RWPE1 (cell line): ENCODE measurements around the gene RXRA.

Source experiments
- CTCF ChIA-PET: fragments of 350-600 bp; sonication (Branson Sonifier 250); formaldehyde crosslinking; extraction: SDS; loops from one replicate; lab custom pipeline; 2021; lab: Yijun Ruan, JAX
- POLR2A ChIA-PET: fragments of 400-600 bp; formaldehyde crosslinking; extraction: SDS; loops from one replicate; lab custom pipeline; 2020; ENCODE audit warnings: antibody characterized with exemption; ENCODE audit not compliant: low non-redundant PET; lab: Yijun Ruan, JAX
- DNase-seq: peaks from one replicate; pipeline ENCODE4 v3.0.0; 2012; ENCODE audit warnings: low spot score
- H3K27ac ChIP-seq: fragments of 450-650 bp; 2 replicates; pipeline ENCODE4 v1.5.1; 2017
- TF ChIP-seq, protein P1 (sequence below): fragments of 450-650 bp; conservative IDR thresholded peaks from 2 replicates; pipeline ENCODE4 v1.5.1; 2017; ENCODE audit warnings: low read depth, mild to moderate bottlenecking

Gene RXRA

DNA sequence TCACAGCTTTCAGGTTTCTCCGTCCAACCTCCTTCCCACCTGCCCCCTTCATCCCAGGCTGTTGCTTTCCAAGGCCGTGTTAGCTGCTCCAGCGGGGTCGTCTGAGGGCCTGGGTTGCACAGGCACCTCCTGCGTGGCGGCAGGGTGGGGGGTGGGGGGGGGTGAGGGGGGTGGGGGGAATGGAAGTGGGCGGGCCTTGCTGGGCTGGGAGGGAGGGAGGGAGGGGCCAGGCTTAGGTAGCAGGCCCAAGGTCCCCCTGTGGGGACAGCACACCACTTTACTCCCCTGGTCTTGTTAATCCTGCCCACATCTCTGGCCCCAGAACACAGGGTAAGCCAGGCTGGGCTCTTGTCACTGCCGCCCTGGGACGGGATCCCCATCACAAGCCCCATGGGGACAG, 99.1 kb downstream of the RXRA start:
- peak overlapping the region; percentile 97 for H3K27ac ChIP-seq
- TF ChIP-seq, protein P1, sequence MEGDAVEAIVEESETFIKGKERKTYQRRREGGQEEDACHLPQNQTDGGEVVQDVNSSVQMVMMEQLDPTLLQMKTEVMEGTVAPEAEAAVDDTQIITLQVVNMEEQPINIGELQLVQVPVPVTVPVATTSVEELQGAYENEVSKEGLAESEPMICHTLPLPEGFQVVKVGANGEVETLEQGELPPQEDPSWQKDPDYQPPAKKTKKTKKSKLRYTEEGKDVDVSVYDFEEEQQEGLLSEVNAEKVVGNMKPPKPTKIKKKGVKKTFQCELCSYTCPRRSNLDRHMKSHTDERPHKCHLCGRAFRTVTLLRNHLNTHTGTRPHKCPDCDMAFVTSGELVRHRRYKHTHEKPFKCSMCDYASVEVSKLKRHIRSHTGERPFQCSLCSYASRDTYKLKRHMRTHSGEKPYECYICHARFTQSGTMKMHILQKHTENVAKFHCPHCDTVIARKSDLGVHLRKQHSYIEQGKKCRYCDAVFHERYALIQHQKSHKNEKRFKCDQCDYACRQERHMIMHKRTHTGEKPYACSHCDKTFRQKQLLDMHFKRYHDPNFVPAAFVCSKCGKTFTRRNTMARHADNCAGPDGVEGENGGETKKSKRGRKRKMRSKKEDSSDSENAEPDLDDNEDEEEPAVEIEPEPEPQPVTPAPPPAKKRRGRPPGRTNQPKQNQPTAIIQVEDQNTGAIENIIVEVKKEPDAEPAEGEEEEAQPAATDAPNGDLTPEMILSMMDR, result no peak
- POLR2A ChIA-PET, result no interaction called here
- no peak for DNase-seq
- CTCF ChIA-PET, result interaction anchor here (1.1 kb wide), 1 partner anchor 26 kb away, joined by 3 read pairs; no protein-coding TSS in a partner anchor

DNA sequence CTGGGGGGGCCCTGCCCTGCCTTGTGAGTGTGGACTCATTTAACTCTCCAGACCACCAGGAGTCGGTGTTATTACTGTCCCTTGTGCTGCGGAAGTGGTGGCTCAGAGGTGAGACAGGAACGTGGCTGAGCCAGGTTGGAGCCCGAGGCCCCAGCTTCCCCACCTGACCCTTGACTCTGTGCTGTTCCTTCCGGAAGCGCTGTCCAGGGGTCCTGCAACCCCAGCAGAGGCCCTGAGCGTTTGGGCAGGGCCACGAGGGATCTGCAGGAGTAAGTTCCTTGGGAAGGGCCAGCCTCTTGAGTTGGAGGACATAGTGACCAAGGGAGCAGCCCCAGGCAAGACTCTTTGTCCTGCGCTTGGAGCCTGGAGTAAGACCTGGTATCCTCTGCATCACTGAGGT, 99.6 kb downstream of the RXRA start:
- ChIA-PET POLR2A (no interaction called here), CTCF (interaction anchor here (1.1 kb wide), 1 partner anchor 27 kb away, joined by 3 read pairs; no protein-coding TSS in a partner anchor)
- H3K27ac ChIP-seq, result peak overlapping the region; percentile 97
- DNase-seq, result no peak
- TF ChIP-seq, protein P1, result no peak

DNA sequence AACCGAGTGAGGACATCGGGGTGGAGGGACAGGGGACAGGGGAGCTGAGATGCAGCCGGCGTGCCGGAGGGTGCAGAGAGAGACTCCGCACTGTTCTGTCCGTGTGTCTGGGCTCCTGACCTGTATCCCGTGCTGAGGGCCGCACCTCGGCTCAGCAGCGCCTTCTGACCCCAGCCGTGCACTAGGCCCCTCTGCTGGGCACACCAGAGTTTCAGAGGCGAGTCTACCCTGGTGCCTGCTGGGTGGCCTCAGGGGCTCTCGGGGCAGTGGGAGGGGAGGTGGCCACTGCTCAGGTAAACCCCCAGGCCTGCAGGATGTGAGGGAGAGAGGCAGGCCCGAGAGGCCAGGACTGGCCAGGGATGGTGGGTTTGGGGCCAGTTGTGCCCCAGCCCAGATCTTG, 100.2 kb downstream of the RXRA start:
- ChIA-PET POLR2A (no interaction called here), CTCF (interaction anchor here (1.1 kb wide), 1 partner anchor 27 kb away, joined by 3 read pairs; no protein-coding TSS in a partner anchor)
- TF ChIP-seq, protein P1, result no peak
- peak overlapping the region; percentile 97 for H3K27ac ChIP-seq
- DNase-seq, result no peak

DNA sequence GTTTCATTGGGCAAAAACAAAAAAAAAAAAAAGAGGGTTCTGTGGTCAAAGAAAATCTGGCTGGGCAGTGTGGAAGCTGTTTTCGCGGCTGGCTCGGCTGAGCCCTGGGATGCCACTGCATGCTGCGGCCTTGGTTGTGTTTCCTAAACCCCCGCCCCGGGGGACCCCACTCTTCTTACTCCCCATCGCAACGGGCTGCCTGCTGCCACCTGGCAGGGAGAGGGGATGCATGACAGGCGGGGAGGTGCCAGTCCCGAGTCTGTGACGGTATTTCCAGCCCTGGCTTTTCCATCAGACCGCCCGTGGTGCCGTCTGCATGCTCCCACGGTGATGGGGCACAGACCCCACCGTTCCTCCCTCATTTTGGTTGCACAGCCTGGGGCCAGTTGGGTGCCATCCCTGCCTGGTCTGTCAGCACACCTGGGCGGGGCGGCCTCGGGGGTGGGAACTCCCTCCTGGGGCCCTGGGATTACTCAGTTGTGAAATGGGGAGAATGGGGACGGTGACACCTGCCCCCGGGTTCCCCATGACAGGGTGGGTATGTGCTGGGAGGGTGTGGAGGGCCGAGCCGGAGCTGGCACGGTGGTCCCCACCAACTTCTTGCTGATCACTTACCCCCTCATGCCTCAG, 101.0 kb downstream of the RXRA start:
- peak overlapping the region; percentile 97 for H3K27ac ChIP-seq
- TF ChIP-seq, protein P1, result no peak
- ChIA-PET CTCF (no interaction called here), POLR2A (no interaction called here)
- DNase-seq, result no peak

DNA sequence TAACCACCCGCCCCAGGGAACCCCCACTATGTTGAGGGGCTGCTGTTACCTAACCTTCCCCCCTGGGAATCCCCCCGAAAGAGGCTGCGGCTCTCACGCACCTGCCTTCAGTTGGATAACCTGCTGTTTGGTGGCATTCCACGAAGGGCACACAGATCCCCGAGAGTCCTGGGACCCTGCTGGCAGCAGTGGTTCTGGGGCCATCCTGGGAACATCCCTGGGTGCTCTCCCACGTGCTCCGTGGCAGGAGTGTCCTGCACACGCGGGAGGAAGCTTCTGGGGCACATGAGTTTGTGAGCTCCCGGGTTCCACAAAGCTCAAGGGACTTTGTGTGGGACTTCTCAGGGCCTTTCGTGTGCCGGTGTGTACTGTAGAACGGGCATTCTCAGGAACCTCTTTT, 102.3 kb downstream of the RXRA start:
- H3K27ac ChIP-seq, result peak overlapping the region; percentile 100
- DNase-seq, result no peak
- CTCF ChIA-PET, result interaction anchor here (1.2 kb wide), 2 partner anchors 10 to 18 kb away, joined by 3 to 6 read pairs; no protein-coding TSS in a partner anchor
- POLR2A ChIA-PET, result no interaction called here
- TF ChIP-seq, protein P1, result no peak

DNA sequence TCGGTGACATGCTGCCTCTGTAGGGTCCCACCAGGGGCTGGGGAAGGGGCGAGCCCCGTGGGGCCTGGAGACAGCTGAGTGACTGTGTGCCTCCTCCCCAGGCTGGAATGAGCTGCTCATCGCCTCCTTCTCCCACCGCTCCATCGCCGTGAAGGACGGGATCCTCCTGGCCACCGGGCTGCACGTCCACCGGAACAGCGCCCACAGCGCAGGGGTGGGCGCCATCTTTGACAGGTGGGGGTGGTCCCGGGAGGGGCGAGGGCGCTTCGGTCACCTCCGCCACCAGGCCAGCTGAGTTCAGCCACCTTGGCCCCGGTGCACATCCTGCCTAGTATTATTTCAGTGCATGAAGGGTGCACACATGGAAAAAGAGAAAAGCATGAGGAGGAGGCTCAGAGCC, 102.8 kb downstream of the RXRA start:
- TF ChIP-seq, protein P1, result no peak
- H3K27ac ChIP-seq, result peak overlapping the region; percentile 100
- no peak for DNase-seq
- POLR2A ChIA-PET, result interaction anchor here (0.6 kb wide), 1 partner anchor 284 kb away, joined by 3 read pairs; no protein-coding TSS in a partner anchor
- CTCF ChIA-PET, result interaction anchor here (1.2 kb wide), 2 partner anchors 10 to 19 kb away, joined by 3 to 6 read pairs; no protein-coding TSS in a partner anchor
